Mucosa of rectum (tissue), 2 donors: ENCODE measurements around the gene FIBCD1.
A peak's percentile ranks its signal among the peaks of the same experiment; 100 is the strongest.

ENCODE experiments used
- H3K27ac ChIP-seq, 2 donors: one replicate each; pipeline ENCODE4 v1.7.0; 2013; ENCODE audit warnings: inconsistent platforms in 2 of 2, low read depth in 2 of 2, low read length in 2 of 2
- H3K27me3 ChIP-seq, 2 donors: one replicate each; pipeline ENCODE4 v1.7.0; 2013; ENCODE audit warnings: low read length in 2 of 2; ENCODE audit not compliant: control insufficient read depth in 2 of 2, insufficient read depth in 2 of 2
- H3K36me3 ChIP-seq, 2 donors: one replicate each; pipeline ENCODE4 v1.7.0; 2013; ENCODE audit warnings: low read length in 2 of 2; ENCODE audit not compliant: control insufficient read depth in 2 of 2, insufficient read depth in 2 of 2
- H3K4me1 ChIP-seq, 2 donors: one replicate each; pipeline ENCODE4 v1.7.0; 2013; ENCODE audit warnings: low read length in 2 of 2, mild to moderate bottlenecking in 1 of 2; ENCODE audit not compliant: control insufficient read depth in 2 of 2, insufficient read depth in 2 of 2
- H3K4me3 ChIP-seq, 2 donors: one replicate each; pipeline ENCODE4 v1.7.0; 2013; ENCODE audit warnings: low read length in 2 of 2
- H3K9ac ChIP-seq, 2 donors: one replicate each; pipeline ENCODE4 v1.7.0; 2013; ENCODE audit warnings: low read length in 2 of 2, low read depth in 1 of 2, mild to moderate bottlenecking in 1 of 2
- H3K9me3 ChIP-seq, 2 donors: one replicate each; pipeline ENCODE4 v1.7.0; 2013; ENCODE audit warnings: low read length in 2 of 2; ENCODE audit not compliant: control insufficient read depth in 2 of 2
- donor health status: healthy.
- donor health status: Normal muscosa, but diverticular disease.

Gene FIBCD1

DNA sequence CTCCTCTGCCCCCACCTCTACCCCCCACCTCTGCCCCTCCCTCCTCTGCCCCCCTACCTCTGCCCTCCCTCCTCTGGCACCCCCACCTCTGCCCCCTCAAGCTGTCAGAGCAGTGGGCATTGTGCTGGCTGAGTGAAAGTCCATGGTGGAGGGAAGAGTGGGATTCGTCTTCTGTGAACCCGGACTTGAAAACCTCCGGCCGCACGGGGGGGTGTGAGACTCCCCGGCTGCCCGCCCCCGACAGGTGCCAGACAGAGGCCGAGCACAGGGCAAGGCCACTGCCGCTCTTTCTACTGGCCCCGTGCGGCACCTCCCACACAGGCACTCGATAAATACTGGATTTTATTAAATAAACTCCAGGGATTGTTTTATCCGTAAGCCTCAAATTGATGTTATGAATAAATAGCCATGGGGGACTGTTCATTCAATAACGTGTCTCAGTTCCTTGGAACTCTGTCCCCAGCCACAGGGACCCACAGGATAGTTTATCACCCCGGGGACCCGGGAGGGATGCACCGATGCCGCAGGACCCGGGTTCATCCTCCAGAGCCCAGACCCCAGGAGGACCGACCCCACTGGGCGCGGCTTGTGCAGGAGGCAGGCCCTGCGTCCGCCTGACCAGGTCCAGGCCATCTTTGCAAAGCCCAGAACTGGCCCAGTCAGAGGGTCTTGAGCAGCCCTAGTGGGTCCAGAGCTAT, 39.8 kb downstream of the FIBCD1 start:
- Histone ChIP-seq H3K27me3 (peaks cover 3 to 11% of the 10 kb centered on the region in 2 donors), H3K36me3 (no peaks in the 10 kb centered on the region), H3K27ac (no peak overlapping the region), H3K9me3 (no peaks in the 10 kb centered on the region), H3K4me1 (peaks cover 2 to 14% of the 10 kb centered on the region in 2 donors), H3K4me3 (no peak overlapping the region), H3K9ac (no peak overlapping the region)

DNA sequence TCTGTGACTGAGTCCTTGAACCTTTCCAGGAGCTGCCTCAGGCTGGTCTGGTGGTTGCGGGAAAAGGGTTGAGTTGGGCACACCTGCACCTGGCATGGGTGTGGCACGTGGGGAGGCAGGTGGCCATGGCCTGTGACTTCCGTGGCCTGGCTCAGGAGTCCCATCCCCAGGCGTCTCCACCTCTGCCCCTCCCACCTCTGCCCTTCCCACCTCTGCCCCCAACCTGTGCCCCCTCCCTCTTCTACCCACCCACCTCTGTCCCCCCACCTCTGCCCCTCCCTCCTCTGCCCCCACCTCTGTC, 40.5 kb downstream of the FIBCD1 start:
- Histone ChIP-seq H3K4me1 (peaks cover 2 to 21% of the 10 kb centered on the region in 2 donors), H3K27ac (peak overlapping the region; percentile 10 to 45), H3K9me3 (no peaks in the 10 kb centered on the region), H3K36me3 (peaks cover 0 to under 1% of the 10 kb centered on the region in 2 donors), H3K27me3 (peaks cover 3 to 11% of the 10 kb centered on the region in 2 donors), H3K4me3 (no peak overlapping the region), H3K9ac (no peak overlapping the region)

DNA sequence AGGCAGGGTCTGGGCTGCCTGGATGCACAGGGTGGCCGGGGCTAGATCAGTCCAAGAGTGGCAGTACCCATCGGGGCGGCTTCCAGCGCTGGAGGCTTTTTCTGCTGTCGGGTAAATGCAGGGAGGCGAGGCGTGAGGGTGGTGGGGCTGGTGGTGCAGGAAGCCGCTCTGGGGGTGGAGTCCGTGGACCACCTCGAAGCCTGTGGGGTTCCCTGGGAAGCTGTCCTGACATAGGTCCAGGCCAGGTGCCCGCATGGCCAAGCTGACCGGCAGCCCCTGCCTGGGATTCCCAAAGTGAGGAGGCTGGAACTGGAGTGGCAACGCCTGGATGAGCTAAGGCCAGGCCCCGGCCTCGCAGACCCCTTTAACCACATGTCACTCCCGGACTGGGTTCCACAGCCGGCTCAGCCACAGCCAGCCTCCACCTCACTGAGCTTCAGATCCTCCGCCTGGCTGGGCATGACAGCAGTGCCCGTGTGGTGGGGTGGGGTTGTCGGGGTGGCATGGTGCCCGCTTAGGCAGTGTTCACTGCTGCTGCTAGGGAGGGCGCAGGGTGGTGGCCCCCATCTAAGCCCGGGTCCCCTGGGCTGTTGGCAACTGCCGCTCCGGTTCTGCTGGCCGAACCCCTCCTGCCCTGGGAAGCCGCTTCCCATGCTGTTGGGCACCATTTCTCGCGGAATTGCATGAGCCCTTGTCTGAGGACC, 41.0 kb downstream of the FIBCD1 start:
- Histone ChIP-seq H3K4me1 (peaks cover 2 to 24% of the 10 kb centered on the region in 2 donors), H3K27me3 (peaks cover 3 to 11% of the 10 kb centered on the region in 2 donors), H3K36me3 (peaks cover 0 to 3% of the 10 kb centered on the region in 2 donors), H3K9ac (peak overlapping the region in 1 of 2 donors; percentile 12), H3K4me3 (no peak overlapping the region), H3K9me3 (no peaks in the 10 kb centered on the region), H3K27ac (peak overlapping the region; percentile 10 to 45)

DNA sequence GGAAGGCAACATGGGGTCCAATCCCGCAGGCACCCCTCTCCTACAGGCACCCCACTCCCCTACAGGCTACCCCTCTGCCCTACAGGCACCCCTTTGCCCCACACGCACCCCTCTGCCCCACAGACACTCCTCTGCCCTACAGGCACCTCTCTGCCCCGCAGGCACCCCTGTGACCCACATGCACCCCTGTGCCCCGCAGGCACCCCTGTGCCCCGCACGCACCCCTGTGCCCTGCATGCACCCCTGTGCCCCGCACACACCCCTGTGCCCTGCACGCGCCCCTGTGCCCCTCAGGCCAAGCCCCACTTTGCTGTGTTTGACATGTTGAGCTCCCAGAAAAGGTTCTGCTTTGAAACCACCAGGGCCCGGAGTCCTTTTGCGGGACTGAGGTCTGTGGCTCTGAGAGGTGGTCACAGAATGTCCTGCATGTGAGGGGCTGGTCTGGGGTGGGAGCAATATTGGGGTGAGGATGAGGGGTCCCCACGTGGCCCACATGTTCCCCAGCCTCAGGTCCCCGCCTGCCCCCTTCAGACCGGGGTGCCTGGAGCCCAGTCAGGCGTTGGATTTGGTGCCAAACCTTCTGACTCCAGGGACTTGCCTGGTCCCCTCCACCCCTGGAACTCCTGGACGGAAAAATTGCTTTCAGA, 41.8 kb downstream of the FIBCD1 start:
- Histone ChIP-seq H3K4me1 (peaks cover 2 to 24% of the 10 kb centered on the region in 2 donors), H3K9ac (peak overlapping the region in 1 of 2 donors; percentile 12), H3K9me3 (no peaks in the 10 kb centered on the region), H3K4me3 (no peak overlapping the region), H3K27me3 (peaks cover 3 to 11% of the 10 kb centered on the region in 2 donors), H3K27ac (no peak overlapping the region), H3K36me3 (peaks cover 0 to 3% of the 10 kb centered on the region in 2 donors)

DNA sequence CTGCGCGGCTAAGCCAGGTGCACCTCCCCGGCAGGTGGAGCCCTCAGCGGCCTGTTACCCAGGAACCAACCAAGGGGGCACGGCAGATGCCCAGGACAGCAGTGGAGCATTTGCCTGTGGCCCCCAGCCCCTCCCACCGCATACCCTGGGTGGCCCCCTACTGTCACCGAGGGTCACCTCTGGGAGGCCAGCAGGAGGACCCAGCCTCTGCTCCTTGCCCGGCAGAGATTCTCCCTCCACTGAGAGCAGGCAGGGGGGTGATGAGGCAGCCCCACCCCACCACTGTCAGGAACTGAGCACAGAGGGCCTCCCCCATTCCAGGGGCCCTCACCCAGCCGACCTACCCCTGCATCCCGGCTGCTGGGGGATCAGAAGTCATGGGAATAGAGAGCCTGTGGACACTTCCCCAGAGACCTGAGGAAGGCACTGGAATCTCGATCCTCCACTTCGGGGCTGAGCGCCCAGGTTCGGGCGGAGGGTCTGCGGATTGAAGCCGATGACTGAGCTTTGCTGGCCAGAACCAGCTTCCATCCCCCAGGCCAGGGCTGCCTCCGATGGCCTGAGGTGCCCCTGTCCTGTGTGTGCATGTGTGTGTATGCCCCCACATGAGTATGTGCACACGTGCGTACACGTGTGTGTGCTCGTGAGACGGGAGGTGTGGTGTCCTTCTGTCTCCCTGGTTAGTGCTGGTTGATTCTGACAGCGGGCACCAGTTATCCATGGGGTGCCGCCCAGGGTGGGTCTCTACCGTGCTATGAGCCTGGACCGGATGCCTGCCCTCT, 42.6 kb downstream of the FIBCD1 start, which contains the start of gene QRFP:
Gene QRFP (minus strand): TSS at position 580 of the 782 bp plus-strand sequence. CDS start 2,974 bp downstream, outside the sequence.
- peaks cover 3 to 10% of the 10 kb centered on the region in 2 donors for H3K27me3 ChIP-seq
- peak within 1 kb of the TSS in 1 of 2 donors; percentile 12 for H3K9ac ChIP-seq
- peaks cover 2 to 24% of the 10 kb centered on the region in 2 donors for H3K4me1 ChIP-seq
- H3K36me3 ChIP-seq, result peaks cover 3 to 4% of the 10 kb centered on the region in 2 donors
- H3K9me3 ChIP-seq, result no peaks in the 10 kb centered on the region
- H3K27ac ChIP-seq, result no peak within 1 kb of the TSS
- no peak within 1 kb of the TSS for H3K4me3 ChIP-seq

DNA sequence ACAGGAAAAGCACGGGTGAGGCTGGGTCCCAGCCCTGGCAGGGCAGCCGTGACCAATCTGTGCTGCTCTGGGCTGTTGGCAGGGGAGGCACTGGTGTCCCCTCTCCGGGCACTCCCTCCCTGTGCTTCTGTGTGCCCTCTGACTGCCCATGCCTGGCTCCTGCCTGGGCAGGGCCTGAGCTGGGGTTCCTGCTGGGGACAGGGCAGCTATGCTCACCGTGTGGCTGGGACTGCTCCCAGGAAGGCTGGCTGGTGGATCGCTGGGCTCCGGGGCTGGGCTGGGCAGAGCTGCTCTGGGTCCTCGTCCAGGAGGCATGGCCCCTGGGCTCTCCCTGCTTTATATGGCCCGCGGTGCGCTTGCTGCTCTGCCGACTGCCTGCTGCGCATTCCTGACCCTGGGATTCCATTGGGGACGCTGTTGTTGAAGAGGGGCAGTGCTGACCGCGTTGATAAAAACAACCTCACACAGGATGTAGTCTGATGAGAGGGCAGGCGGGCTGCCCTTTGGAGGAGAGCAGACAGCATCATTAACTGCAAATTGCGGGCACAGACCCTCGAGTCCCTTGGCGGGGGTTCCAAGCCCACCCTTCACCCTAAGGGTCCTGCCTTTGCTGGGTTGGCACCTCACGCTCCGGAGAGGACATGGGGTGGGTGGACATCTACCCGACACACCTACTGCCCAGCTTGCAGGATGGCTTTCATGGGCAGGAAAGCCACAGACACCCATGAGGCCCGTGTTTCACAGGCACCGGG, 43.4 kb downstream of the FIBCD1 start:
- Histone ChIP-seq H3K36me3 (peaks cover 6% of the 10 kb centered on the region in 2 donors), H3K9me3 (no peaks in the 10 kb centered on the region), H3K4me1 (peaks cover 2 to 24% of the 10 kb centered on the region in 2 donors), H3K9ac (no peak overlapping the region), H3K4me3 (no peak overlapping the region), H3K27ac (no peak overlapping the region), H3K27me3 (peaks cover 3 to 8% of the 10 kb centered on the region in 2 donors)

DNA sequence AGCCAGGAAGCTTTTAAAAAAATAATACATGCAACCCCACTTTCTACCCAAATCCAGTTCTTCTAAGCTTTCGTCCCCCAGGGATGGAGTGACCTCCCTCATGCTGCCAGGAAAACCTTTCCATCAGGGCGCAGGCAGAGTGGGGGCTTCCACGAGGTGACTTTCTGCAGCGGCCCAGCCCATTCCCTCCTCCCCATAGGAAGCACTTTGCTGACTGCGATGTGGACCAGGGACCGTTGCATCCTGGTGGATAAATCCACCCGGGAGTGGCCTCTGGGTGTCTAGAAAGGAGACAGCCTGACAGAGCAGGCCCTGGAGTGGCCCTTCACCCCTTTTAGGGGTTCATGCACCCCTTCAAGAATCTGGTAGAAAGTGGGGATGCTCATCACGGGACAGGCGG, 44.0 kb downstream of the FIBCD1 start:
- Histone ChIP-seq H3K4me1 (peaks cover 2 to 24% of the 10 kb centered on the region in 2 donors), H3K4me3 (no peak overlapping the region), H3K27ac (no peak overlapping the region), H3K36me3 (peaks cover 10 to 11% of the 10 kb centered on the region in 2 donors), H3K9me3 (no peaks in the 10 kb centered on the region), H3K9ac (no peak overlapping the region), H3K27me3 (peaks cover 3 to 8% of the 10 kb centered on the region in 2 donors)

DNA sequence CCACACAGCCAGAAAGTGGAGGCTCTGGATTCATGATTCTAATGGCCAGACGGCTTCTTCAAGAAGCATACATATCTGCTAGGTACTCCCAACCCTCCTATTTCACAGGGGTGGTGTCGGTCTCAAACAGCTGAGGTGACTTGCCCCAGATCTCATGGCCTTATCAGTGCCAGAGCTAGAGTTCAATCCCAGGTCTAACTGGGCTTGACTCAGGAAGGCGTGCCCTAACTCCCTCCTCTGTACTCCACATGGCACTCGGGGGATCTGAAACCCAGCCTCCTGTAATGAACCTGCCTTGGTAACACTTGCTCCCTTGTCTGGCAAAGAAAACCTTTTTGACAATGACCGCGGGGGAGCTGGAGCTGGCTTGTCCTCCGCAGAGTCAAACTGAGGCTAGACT, 44.5 kb downstream of the FIBCD1 start:
- Histone ChIP-seq H3K9me3 (no peaks in the 10 kb centered on the region), H3K4me3 (no peak overlapping the region), H3K36me3 (peaks cover 11 to 15% of the 10 kb centered on the region in 2 donors), H3K4me1 (peaks cover 2 to 24% of the 10 kb centered on the region in 2 donors), H3K27me3 (peaks cover 2 to 8% of the 10 kb centered on the region in 2 donors), H3K27ac (no peak overlapping the region), H3K9ac (no peak overlapping the region)

DNA sequence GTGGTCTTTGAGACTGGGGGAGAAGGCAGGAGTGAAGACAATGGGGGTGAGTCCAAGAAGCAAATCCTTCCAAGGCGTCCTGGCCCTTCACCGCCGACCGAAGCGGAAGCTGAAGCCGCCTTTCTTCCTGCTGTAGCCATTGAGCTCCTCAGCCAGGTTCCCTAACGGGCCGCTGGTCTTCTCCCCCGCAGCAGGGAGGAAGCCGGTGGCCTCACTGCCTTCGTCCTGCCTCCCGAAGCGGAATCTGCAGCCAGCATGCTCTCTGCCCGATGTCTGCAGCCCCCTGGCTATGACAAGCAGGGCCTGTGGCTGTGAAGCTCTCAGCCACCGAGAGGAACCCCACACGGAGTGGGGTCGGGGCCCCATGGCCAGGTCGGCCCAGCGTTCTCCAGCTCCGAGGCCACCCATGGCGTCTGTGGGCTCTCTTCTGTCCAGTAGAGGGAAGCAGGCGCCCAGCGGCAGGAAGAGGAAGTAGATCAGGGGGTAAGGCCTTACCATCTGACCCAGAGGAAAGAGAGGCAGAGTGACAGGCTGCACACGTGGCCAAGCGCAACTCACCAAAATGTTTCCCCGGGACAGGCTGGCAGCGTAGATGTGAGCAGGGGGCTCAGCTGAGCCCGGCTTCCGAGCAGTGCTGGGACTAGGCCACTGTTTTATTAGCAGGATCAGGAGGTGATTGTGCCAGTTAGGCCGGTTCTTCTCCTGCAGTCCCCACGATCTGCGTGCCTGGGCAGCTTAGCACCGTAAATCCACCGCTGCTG, 45.5 kb downstream of the FIBCD1 start:
- Histone ChIP-seq H3K36me3 (peaks cover 14 to 19% of the 10 kb centered on the region in 2 donors), H3K9me3 (no peaks in the 10 kb centered on the region), H3K4me3 (no peak overlapping the region), H3K27me3 (peaks cover 0 to 8% of the 10 kb centered on the region in 2 donors), H3K27ac (no peak overlapping the region), H3K9ac (peak overlapping the region in 1 of 2 donors; percentile 35), H3K4me1 (peaks cover 2 to 24% of the 10 kb centered on the region in 2 donors)
